GM21723 (cell line): ENCODE data around the gene LPCAT1.
A peak's percentile ranks its signal among the peaks of the same experiment; 100 is the strongest.
"Not testable (repeated sequence)": the region's sequence is repeated elsewhere in the genome, so short reads cannot be mapped to it uniquely, and the experiment has no call there.

Experiments
- ATAC-seq: cut with Tn5 transposase; IDR thresholded peaks from one replicate; pipeline ENCODE4 v1.9.1; 2021; ENCODE audit warnings: mild to moderate bottlenecking, moderate library complexity; ENCODE audit not compliant: unreplicated experiment

The LPCAT1 gene

GRCh38 chr5:1510151-1510561, 13.6 kb downstream of the LPCAT1 start:
- no peak for ATAC-seq

GRCh38 chr5:1509346-1510085, 14.2 kb downstream of the LPCAT1 start:
- ATAC-seq, result no peak

DNA sequence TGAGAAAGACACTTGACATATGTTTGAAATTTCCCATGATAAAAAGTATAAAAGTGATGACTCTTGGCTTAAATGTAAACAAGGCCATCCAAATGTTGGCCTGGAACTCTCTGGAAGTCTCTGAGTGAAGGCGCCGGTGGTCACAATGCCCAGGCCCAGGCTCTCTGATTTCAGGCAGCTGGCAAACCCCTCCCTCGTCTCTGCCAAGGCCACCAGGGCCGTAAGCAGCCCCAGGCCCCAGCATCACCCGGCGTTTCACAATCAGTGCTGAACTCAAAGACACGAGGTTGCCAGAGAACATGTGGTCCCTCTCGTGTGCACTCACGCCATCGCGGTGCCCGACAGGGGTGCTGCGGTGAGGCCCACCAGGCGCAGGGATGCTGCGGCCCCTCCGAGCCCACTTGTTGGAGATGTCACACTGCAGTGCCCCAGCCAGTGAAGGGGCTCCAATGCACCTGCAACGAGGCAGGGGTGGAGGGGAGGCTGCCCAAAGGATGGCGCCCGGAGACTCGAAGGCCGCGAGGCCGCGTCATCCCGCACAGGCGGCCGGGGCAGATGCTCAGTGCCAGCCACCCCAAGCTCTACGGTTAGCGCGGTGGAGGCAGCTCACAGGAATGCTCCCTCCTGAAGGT, 15.0 kb downstream of the LPCAT1 start:
- no peak for ATAC-seq

DNA sequence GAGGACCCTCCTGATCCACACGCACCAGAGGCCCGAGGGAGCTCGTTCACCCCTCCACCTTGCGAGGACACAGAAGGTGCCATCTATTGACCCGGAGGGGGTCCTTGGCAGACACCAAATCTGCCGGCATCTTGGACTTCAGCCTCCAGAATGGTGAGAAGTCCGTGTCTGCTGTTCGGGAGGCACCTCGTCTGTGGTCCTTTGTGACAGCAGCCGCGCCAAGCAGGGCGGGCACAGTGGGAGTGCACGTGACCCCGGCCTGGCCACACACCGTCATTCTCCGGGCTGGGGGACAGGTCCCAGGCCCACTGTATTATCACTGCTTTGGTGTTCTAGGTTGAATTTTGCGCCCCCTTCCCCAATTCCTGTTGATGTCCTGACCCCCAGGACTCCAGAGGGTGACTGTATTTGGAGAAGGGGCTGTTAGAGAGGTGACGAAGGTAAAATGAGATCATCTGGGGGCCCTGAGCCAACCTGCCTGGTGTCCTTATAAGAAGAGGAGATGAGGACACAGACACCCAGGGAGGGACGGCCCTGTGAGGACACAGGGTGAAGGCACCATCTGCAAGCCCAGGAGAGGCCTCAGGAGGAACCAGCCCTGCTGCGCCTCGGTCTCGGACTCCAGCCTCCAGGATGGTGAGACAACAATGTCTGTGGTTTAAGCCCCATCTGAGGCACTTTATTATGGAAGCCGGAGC, 15.7 kb downstream of the LPCAT1 start:
- no peak for ATAC-seq

DNA sequence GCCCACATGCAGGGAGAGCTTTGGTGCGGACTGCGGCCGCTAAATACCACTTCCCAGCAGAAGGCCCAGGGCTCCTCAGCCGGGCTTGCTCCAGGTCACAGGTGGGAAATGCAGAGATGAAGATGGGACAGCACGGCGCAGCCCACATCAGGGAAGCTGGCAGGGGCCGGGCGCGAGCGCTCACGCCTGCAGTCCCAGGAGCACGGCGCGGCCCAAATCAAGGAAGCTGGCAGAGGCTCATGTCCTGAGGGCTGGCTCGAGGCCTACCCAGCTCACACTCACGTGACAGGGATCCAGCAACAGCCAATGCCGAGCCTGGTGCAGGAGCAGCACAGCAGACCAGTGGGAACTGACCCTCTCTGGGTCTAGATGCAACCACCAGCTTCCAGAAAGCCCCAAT, 16.3 kb downstream of the LPCAT1 start:
- ATAC-seq, result no peak

DNA sequence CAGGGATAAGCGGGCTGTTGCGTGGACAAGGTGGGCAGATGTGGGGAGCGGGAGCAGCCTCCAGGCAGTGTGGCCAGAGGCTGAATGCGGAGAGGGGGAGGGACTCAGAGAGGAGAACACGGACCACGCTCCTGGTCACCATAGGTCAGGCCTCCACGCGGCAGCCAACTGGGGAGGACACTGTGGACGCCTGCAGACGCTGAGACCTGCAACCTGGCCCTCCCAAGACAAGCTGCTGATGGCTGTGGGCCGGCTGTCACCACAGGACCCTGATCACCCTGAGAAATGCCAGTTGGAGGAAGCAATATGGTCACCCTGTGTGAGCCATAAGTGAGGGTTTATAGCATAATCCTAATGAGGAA, 16.8 kb downstream of the LPCAT1 start:
- ATAC-seq, result no peak

- no peak for ATAC-seq
These were observed 17.3 kb downstream of the LPCAT1 start for GRCh38 chr5:1506242-1507013.

DNA sequence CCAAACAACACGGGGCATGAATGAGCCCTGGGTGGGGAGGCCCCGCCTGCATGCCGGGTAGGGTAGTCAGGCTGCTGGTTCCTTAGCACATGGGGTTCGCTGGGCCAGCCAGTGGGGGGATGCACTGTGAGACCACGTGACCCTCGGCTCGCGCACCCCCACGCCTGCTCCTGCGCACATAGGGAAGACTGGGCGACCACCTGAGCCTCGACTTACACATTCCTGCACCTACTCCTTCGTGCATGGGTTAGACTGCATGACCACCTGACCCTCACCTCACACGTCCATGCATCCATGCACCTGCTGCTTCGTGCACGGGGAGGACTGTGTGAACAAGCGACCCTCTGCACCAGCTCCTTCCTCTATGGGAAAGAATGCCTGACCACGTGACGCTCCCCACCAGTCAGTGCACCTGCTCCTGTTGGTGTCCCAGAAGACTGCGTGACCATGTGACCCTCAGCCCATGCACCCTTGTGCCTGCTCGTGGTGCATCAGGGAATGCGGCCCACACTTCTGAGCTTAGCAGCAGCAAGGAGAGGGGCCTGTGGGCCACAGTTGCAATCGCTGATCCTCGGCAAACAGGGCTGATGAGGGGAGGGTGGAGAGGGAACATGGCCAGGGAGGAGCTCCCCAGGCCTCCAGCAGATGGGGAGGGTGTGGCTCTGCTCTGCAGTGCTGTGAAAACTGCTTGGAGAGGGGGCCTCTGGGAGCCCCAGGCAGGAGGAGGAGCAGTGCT, 18.1 kb downstream of the LPCAT1 start:
- no peak for ATAC-seq

- ATAC-seq, result not testable (repeated sequence)
These were observed 18.7 kb downstream of the LPCAT1 start for GRCh38 chr5:1505089-1505488.

DNA sequence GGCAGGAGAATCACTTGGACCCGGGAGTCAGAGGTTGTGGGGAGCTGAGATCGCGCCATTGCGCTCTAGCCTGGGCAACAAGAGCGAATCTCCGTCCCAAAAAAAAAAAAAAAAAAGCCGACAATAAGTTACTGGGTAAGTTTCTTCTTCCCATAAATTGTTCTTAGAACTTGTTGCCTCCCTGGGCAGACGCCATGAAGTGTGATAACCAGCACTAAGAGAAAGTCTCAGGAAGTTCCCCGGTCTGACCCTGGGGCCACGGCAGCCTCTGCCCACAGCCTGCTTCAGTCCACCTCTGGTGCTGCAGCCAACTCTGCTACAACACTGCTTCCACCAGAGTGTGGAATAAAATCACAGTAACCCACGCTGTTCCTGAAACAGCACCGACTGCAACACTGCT, 19.1 kb downstream of the LPCAT1 start:
- no peak for ATAC-seq

DNA sequence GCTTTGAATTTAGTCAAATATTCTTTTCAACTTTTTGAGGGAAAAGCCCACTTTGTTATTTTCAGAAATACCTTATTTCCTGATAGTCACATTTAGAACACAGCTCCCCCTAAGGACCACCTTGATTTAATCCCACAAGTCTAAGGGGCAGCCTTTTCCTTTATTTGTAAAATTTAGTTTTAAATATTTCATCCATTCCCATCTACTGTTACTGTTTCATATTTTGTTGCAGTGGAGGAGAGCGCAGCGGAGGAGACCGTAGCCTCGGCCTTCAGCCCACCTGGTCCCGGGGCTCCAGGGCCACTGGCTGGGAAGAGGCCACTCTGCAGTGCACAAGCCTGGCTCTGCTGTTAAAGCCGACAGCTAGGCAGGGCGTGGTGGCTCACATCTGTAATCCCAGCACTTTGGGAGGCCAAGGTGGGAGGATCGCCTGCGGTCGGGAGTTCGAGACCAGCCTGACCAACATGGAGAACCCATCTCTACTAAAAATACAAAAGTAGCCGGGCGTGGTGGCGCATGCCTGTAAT, 19.6 kb downstream of the LPCAT1 start:
- peak; percentile 12 for ATAC-seq

DNA sequence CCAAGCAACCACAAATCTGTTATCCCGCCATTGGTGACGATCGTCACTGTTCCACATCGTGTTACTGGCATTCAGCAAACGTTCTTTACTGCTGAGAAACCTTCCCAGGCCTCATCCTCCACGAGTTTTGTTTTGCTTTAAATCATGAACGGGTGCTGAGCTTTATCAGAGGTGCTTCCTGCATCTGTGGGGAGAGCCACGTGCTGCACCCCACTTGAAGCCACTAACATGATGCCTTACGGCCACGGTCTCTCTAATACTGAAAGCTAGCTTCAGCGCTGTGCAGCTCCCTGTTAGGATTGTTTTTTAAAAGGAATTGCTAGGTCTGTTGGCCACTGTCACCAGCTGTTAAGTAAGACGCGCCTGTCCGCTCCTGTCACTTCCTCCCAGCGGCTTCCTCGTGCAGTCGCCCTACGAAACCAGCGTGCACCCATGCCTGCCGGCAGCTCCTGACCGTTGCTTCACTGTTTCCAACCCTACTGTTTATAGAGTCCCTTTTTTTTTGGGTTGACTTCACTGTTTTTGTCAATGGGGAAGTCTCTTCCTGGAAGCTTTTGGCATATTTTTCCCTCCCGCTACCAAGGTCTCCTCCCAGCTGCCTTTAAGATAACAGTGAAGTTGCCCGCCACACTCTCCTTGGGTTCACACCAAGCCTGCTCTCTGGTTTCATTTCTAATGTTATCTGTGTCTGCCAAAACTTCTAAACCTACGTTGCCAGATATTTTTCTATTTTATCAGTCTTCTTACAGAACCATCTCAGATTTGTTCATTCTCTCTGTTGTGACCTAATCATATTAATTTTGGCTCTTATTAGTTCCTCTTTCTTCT, 20.3 kb downstream of the LPCAT1 start:
- peak; percentile 17 for ATAC-seq

DNA sequence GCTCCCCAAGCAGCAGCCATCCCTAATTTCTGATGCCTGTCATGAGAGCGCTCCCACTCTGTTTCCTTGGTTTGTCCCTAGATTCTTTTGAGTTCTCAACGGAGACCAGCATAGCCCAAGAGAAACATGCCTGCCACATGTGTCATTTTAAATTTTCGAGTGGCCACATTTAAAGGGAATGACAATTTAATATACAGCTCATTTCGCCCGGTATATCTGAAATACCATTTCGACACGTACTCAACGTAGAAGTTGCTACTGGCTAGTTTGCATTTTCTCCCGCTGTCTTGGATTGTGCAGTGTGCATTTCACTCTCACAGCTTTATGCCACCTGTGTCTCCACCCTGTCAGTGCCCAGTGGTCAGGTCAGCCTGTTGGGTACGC, 21.0 kb downstream of the LPCAT1 start:
- ATAC-seq, result no peak

DNA sequence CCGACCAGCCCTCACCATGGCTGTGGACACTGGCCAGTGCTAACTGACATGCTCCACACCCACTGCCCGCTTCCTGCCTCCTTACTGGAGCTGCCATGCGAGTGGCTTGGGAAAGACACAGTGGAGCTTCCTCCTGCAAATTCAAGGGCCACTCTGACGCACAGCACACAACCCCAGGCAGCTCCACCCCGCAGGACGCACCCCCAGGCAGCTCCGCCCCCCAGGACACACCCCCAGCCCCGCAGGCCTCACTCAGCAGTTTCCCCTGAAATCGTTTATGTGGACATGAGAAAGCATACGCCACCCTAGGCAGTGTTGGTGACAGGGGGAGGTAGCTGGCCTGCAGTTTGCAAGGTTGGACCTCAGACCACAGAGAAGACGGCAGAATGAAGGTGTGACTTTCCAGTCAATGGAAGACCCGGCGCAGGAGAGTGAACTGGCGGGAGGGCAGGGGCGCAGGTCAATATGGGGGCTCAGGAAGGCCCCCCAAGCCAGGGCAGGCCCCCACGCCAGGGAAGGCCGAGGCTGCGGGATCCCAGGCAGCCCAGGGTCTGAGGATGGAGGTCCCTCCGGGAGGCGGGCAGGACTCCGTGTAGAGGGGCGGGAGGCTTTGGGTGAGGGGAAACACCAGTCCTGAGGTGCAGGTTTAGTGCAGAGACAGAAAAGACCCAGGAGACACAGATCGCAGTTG, 21.6 kb downstream of the LPCAT1 start:
- ATAC-seq, result no peak

GRCh38 chr5:1501372-1502045, 22.3 kb downstream of the LPCAT1 start:
- ATAC-seq, result no peak

GRCh38 chr5:1500411-1501091, 23.2 kb downstream of the LPCAT1 start:
- no peak for ATAC-seq

DNA sequence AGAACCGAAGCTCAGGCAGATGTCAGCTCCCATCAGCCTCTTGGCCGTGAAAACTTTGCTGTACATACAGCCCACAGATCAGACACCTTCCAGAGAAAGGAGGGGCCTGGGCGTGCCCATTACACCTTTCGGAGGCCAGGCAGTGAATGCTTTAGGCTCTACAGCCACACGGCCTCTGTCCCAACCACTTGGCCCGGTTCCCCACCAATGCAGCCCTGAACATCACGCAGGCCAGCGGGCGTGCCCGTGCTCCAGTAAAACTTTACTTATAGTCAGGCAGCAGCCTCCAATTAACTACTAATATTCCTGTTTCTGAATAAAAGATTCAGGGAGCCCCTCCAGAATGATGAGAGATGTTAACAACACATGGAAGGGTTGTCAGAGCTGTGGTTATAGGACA, 23.9 kb downstream of the LPCAT1 start:
- ATAC-seq, result no peak
